ENCODE results near the gene SMIM36.
"Not testable (repeated sequence)": the region's sequence is repeated elsewhere in the genome, so short reads cannot be mapped to it uniquely, and the experiment has no call there.

The SMIM36 gene

GRCh38 chr17:55451203-55451641 lies 60.0 kb downstream of the SMIM36 start:
- TF ChIP-seq CTCF (IDR thresholded peaks at IDR 0.05; ENCODE audit: low read depth, low read length, missing control alignments), result no peak
- in situ Hi-C loops (cut with HindIII; ENCODE audit: low sequenced_read_pairs), result no loop called here
- no peak overlapping the region for H3K4me3 ChIP-seq (ENCODE audit: low read depth, low read length)
- no peak for DNase-seq (ENCODE audit: low read depth)

- DNase-seq (ENCODE audit: low read depth), result no peak
- no peak for TF ChIP-seq CTCF (IDR thresholded peaks at IDR 0.05; ENCODE audit: low read depth, low read length, missing control alignments)
- in situ Hi-C loops (cut with HindIII; ENCODE audit: low sequenced_read_pairs), result no loop called here
- H3K4me3 ChIP-seq (ENCODE audit: low read depth, low read length), result no peak overlapping the region
Measured at GRCh38 chr17:55450232-55450825, 60.9 kb downstream of the SMIM36 start.

GRCh38 chr17:55448681-55449080 lies 62.6 kb downstream of the SMIM36 start:
- no peak for DNase-seq (ENCODE audit: low read depth)
- H3K4me3 ChIP-seq (ENCODE audit: low read depth, low read length), result no peak overlapping the region
- no peak for TF ChIP-seq CTCF (IDR thresholded peaks at IDR 0.05; ENCODE audit: low read depth, low read length, missing control alignments)
- in situ Hi-C loops (cut with HindIII; ENCODE audit: low sequenced_read_pairs), result no loop called here

GRCh38 chr17:55446581-55447205 lies 64.6 kb downstream of the SMIM36 start:
- no peak for TF ChIP-seq CTCF (IDR thresholded peaks at IDR 0.05; ENCODE audit: low read depth, low read length, missing control alignments)
- in situ Hi-C loops (cut with HindIII; ENCODE audit: low sequenced_read_pairs), result no loop called here
- no peak for DNase-seq (ENCODE audit: low read depth)
- no peak overlapping the region for H3K4me3 ChIP-seq (ENCODE audit: low read depth, low read length)

GRCh38 chr17:55446004-55446403 lies 65.2 kb downstream of the SMIM36 start:
- H3K4me3 ChIP-seq (ENCODE audit: low read depth, low read length); DNase-seq (ENCODE audit: low read depth); in situ Hi-C loops (cut with HindIII; ENCODE audit: low sequenced_read_pairs): not testable (repeated sequence)

- no peak overlapping the region for H3K4me3 ChIP-seq (ENCODE audit: low read depth, low read length)
- in situ Hi-C loops (cut with HindIII; ENCODE audit: low sequenced_read_pairs), result loop anchor here (5.0 kb wide), 1 partner anchor 68 kb away; the partner anchor contains the start of gene SMIM36
- TF ChIP-seq CTCF (IDR thresholded peaks at IDR 0.05; ENCODE audit: low read depth, low read length, missing control alignments), result no peak
- no peak for DNase-seq (ENCODE audit: low read depth)
Measured at GRCh38 chr17:55444471-55445441, 66.5 kb downstream of the SMIM36 start.
